ENCODE results near the gene CACTIN. TPM values are rescaled to one million over a fixed set of nuclear protein-coding genes. Genes with fewer than 3 reads are reported as not detected.

CACTIN gene
- total and polyA plus RNA-seq, 7 experiments from 2014 or later: 9.5 to 46.7 (median 35.9) TPM

- POLR2A ChIA-PET: interaction anchor here (0.5 to 2.5 kb wide), 2 partner anchors 50 to 203 kb away, joined by 4 to 9 read pairs; partner anchors contain the start of gene MFSD12
- Mint-ChIP-seq H3K4me1 (peaks cover 7 to 15% (median 11%) of the 10 kb centered on the region in 7 donors), H3K36me3 (peaks cover 0 to 5% (median under 1%) of the 10 kb centered on the region in 5 donors), H3K27ac (peak within 1 kb of the TSS in 5 of 9 donors; percentile 41 to 70 (median 53)), H3K4me3 (peak within 1 kb of the TSS in 8 of 10 donors; percentile 45 to 69 (median 58)), H3K27me3 (peaks cover 0 to 9% (median 0%) of the 10 kb centered on the region in 5 donors), H3K9me3 (peaks cover 0 to 1% (median 0%) of the 10 kb centered on the region in 11 donors)
- DNase-seq (peak in 6 of 9 donors; percentile 33 to 68 (median 46)), ATAC-seq (peak; percentile 58)
- Histone ChIP-seq H3K9me3 (ENCODE audit: control insufficient read depth in 2 of 3, low read length in 3 of 3) (no peaks in the 10 kb centered on the region), H3K27ac (ENCODE audit: low read depth, low read length) (peak within 1 kb of the TSS; percentile 65), H3K4me3 (ENCODE audit: low read length) (peak within 1 kb of the TSS; percentile 44), H3K27me3 (ENCODE audit: control insufficient read depth in 2 of 2, insufficient read depth in 2 of 2, low read length in 2 of 2) (no peaks in the 10 kb centered on the region), H3K36me3 (ENCODE audit: control insufficient read depth in 2 of 3, insufficient read depth in 3 of 3, low read length in 3 of 3) (peaks cover 0 to 20% (median 0%) of the 10 kb centered on the region in 3 experiments), H3K4me1 (ENCODE audit: control insufficient read depth in 2 of 2, insufficient read depth in 2 of 2, low read length in 2 of 2) (peaks cover 19 to 22% of the 10 kb centered on the region in 2 donors)
- CTCF ChIA-PET: no interaction called here
- intact Hi-C loops (cut with micrococcal nuclease): loop anchor here in 1 of 2 donors (5.0 kb wide), 2 partner anchors 34 to 49 kb away; partner anchors contain the start of genes HMG20B and MFSD12
Observed at GRCh38 chr19:3606690-3607289, 19.8 kb downstream of the CACTIN start, which contains the start of gene TBXA2R. Gene TBXA2R (minus strand): TSS chr19:3606875. CDS start chr19:3600634, 6,241 bp downstream.

GRCh38 chr19:3606174-3606689, 20.4 kb downstream of the CACTIN start:
- DNase-seq: peak in 3 of 9 donors; percentile 27 to 32 (median 28)
- intact Hi-C loops (cut with micrococcal nuclease): loop anchor here in 1 of 2 donors (5.0 kb wide), 2 partner anchors 34 to 49 kb away; partner anchors contain the start of genes HMG20B and MFSD12
- POLR2A ChIA-PET: no interaction called here

GRCh38 chr19:3605770-3606169, 20.8 kb downstream of the CACTIN start:
- peaks cover 7 to 15% (median 11%) of the 10 kb centered on the region in 7 donors for H3K4me1 Mint-ChIP-seq
- no peak for DNase-seq
- H3K4me3 Mint-ChIP-seq: no peak overlapping the region
- peaks cover 0 to 9% (median 0%) of the 10 kb centered on the region in 5 donors for H3K27me3 Mint-ChIP-seq
- Histone ChIP-seq H3K9me3 (ENCODE audit: control insufficient read depth in 2 of 3, low read length in 3 of 3) (no peaks in the 10 kb centered on the region), H3K27me3 (ENCODE audit: control insufficient read depth in 2 of 2, insufficient read depth in 2 of 2, low read length in 2 of 2) (no peaks in the 10 kb centered on the region), H3K4me3 (ENCODE audit: low read length) (peak overlapping the region; percentile 44), H3K4me1 (ENCODE audit: control insufficient read depth in 2 of 2, insufficient read depth in 2 of 2, low read length in 2 of 2) (peaks cover 19 to 22% of the 10 kb centered on the region in 2 donors), H3K36me3 (ENCODE audit: control insufficient read depth in 2 of 3, insufficient read depth in 3 of 3, low read length in 3 of 3) (peaks cover 0 to 9% (median 0%) of the 10 kb centered on the region in 3 experiments), H3K27ac (ENCODE audit: low read depth, low read length) (peak overlapping the region; percentile 65)
- peaks cover 0 to 1% (median 0%) of the 10 kb centered on the region in 11 donors for H3K9me3 Mint-ChIP-seq
- intact Hi-C loops (cut with micrococcal nuclease): loop anchor here in 1 of 2 donors (1.0 to 5.0 kb wide), 4 partner anchors 13 to 48 kb away; partner anchors contain the start of genes HMG20B and MFSD12
- POLR2A ChIA-PET: no interaction called here
- CTCF ChIA-PET: no interaction called here
- no peak overlapping the region for H3K27ac Mint-ChIP-seq
- peaks cover 0 to 5% (median 0%) of the 10 kb centered on the region in 5 donors for H3K36me3 Mint-ChIP-seq
- ATAC-seq: no peak

More at GRCh38 chr19:3606174-3606689, 20.4 kb downstream of the CACTIN start:
- no peaks in the 10 kb centered on the region for H3K9me3 ChIP-seq (ENCODE audit: control insufficient read depth in 2 of 3, low read length in 3 of 3)
- peak overlapping the region; percentile 65 for H3K27ac ChIP-seq (ENCODE audit: low read depth, low read length)
- peaks cover 0 to 14% (median 0%) of the 10 kb centered on the region in 3 experiments for H3K36me3 ChIP-seq (ENCODE audit: control insufficient read depth in 2 of 3, insufficient read depth in 3 of 3, low read length in 3 of 3)
- Mint-ChIP-seq H3K36me3 (peaks cover 0 to 5% (median 0%) of the 10 kb centered on the region in 5 donors), H3K27me3 (peaks cover 0 to 9% (median 0%) of the 10 kb centered on the region in 5 donors), H3K9me3 (peaks cover 0 to 1% (median 0%) of the 10 kb centered on the region in 11 donors), H3K4me3 (peak overlapping the region in 2 of 10 donors; percentile 67 to 68), H3K27ac (no peak overlapping the region), H3K4me1 (peaks cover 7 to 15% (median 11%) of the 10 kb centered on the region in 7 donors)
- peak; percentile 54 for ATAC-seq
- peak overlapping the region; percentile 44 for H3K4me3 ChIP-seq (ENCODE audit: low read length)
- CTCF ChIA-PET: no interaction called here
- no peaks in the 10 kb centered on the region for H3K27me3 ChIP-seq (ENCODE audit: control insufficient read depth in 2 of 2, insufficient read depth in 2 of 2, low read length in 2 of 2)
- peaks cover 19 to 22% of the 10 kb centered on the region in 2 donors for H3K4me1 ChIP-seq (ENCODE audit: control insufficient read depth in 2 of 2, insufficient read depth in 2 of 2, low read length in 2 of 2)

- DNase-seq (peak in 1 of 9 donors; percentile 13), ATAC-seq (peak; percentile 2)
- Mint-ChIP-seq H3K27ac (no peak overlapping the region), H3K4me1 (peaks cover 7 to 15% (median 11%) of the 10 kb centered on the region in 7 donors), H3K36me3 (peaks cover 0 to 5% (median 0%) of the 10 kb centered on the region in 5 donors), H3K27me3 (peaks cover 0 to 9% (median 0%) of the 10 kb centered on the region in 5 donors), H3K4me3 (no peak overlapping the region), H3K9me3 (peaks cover 0 to 1% (median 0%) of the 10 kb centered on the region in 11 donors)
- intact Hi-C loops (cut with micrococcal nuclease): loop anchor here in 1 of 2 donors (1.0 to 5.0 kb wide), 4 partner anchors 13 to 48 kb away; partner anchors contain the start of genes HMG20B and MFSD12
- no peaks in the 10 kb centered on the region for H3K9me3 ChIP-seq (ENCODE audit: control insufficient read depth in 2 of 3, low read length in 3 of 3)
- peaks cover 0 to 5% (median 0%) of the 10 kb centered on the region in 3 experiments for H3K36me3 ChIP-seq (ENCODE audit: control insufficient read depth in 2 of 3, insufficient read depth in 3 of 3, low read length in 3 of 3)
- ChIA-PET POLR2A (interaction anchor here (0.9 to 1.2 kb wide), 4 partner anchors 10 to 380 kb away, joined by 3 to 4 read pairs (median 3); partner anchors contain the start of gene EEF2), CTCF (interaction anchor here (1.2 kb wide), 1 partner anchor 20 kb away, joined by 5 read pairs; the partner anchor contains the start of gene GIPC3)
- peak overlapping the region; percentile 44 for H3K4me3 ChIP-seq (ENCODE audit: low read length)
- peak overlapping the region; percentile 65 for H3K27ac ChIP-seq (ENCODE audit: low read depth, low read length)
- peaks cover 19 to 22% of the 10 kb centered on the region in 2 donors for H3K4me1 ChIP-seq (ENCODE audit: control insufficient read depth in 2 of 2, insufficient read depth in 2 of 2, low read length in 2 of 2)
- H3K27me3 ChIP-seq (ENCODE audit: control insufficient read depth in 2 of 2, insufficient read depth in 2 of 2, low read length in 2 of 2): no peaks in the 10 kb centered on the region
Observed at GRCh38 chr19:3605361-3605760, 21.2 kb downstream of the CACTIN start.

GRCh38 chr19:3604987-3605343, 21.6 kb downstream of the CACTIN start:
- peaks cover 0 to 1% (median 0%) of the 10 kb centered on the region in 3 experiments for H3K36me3 ChIP-seq (ENCODE audit: control insufficient read depth in 2 of 3, insufficient read depth in 3 of 3, low read length in 3 of 3)
- H3K27me3 ChIP-seq (ENCODE audit: control insufficient read depth in 2 of 2, insufficient read depth in 2 of 2, low read length in 2 of 2): no peaks in the 10 kb centered on the region
- H3K9me3 ChIP-seq (ENCODE audit: control insufficient read depth in 2 of 3, low read length in 3 of 3): no peaks in the 10 kb centered on the region
- Mint-ChIP-seq H3K36me3 (peaks cover 0 to 5% (median 0%) of the 10 kb centered on the region in 5 donors), H3K4me1 (peaks cover 7 to 15% (median 11%) of the 10 kb centered on the region in 7 donors), H3K4me3 (no peak overlapping the region), H3K27me3 (peaks cover 0 to 9% (median 0%) of the 10 kb centered on the region in 5 donors), H3K9me3 (peaks cover 0 to 1% (median 0%) of the 10 kb centered on the region in 11 donors), H3K27ac (no peak overlapping the region)
- peaks cover 19 to 22% of the 10 kb centered on the region in 2 donors for H3K4me1 ChIP-seq (ENCODE audit: control insufficient read depth in 2 of 2, insufficient read depth in 2 of 2, low read length in 2 of 2)
- DNase-seq (peak in 4 of 9 donors; percentile 39 to 54 (median 52)), ATAC-seq (peak; percentile 74)
- POLR2A ChIA-PET: interaction anchor here (0.8 to 1.2 kb wide), 8 partner anchors 11 to 381 kb away, joined by 3 to 5 read pairs (median 3); partner anchors contain the start of gene EEF2
- intact Hi-C loops (cut with micrococcal nuclease): loop anchor here in 1 of 2 donors (1.0 to 5.0 kb wide), 4 partner anchors 13 to 48 kb away; partner anchors contain the start of genes HMG20B and MFSD12
- H3K4me3 ChIP-seq (ENCODE audit: low read length): peak overlapping the region; percentile 44
- CTCF ChIA-PET: interaction anchor here (0.7 to 1.2 kb wide), 3 partner anchors 12 to 46 kb away, joined by 3 to 5 read pairs (median 4); partner anchors contain the start of gene GIPC3
- H3K27ac ChIP-seq (ENCODE audit: low read depth, low read length): peak overlapping the region; percentile 65

All from naive thymus-derived CD4-positive, alpha-beta T cell (primary cell).